ENCODE results near the gene POGLUT2. TPM values are rescaled to one million over a fixed set of nuclear protein-coding genes. Genes with fewer than 3 reads are reported as not detected.
A peak's percentile ranks its signal among the peaks of the same experiment; 100 is the strongest.

Gene POGLUT2
- 5.8 TPM for total RNA-seq (2021; ENCODE audit: unreplicated experiment)
- polyA plus RNA-seq (2012; ENCODE audit: insufficient read length), result 5.4 TPM
- Bru-seq, nascent RNA, result percentile 38 among the genes with signal in this experiment
- BruChase-seq, experiment 1, labeled RNA remaining after a 2-hour chase, result percentile 45 among the genes with signal in this experiment
- percentile 51 among the genes with signal in this experiment for BruChase-seq, experiment 2, labeled RNA remaining after a 6-hour chase
- long read RNA-seq, transcript KDELC1-201 (10 exons, 2,060 nt), result major isoform, 7 of 10 reads
- long read RNA-seq, partial matches to known transcripts, result 2 of 10 reads
- long read RNA-seq, other reads (novel, unspliced or antisense), result 1 of 10 reads

- Histone ChIP-seq H3K36me3 (ENCODE audit: control insufficient read depth, insufficient read depth, low read length) (no peaks in the 10 kb centered on the region; the same call in 1 of the 2 replicates), H3K27me3 (ENCODE audit: control insufficient read depth, insufficient read depth, low read length) (no peaks in the 10 kb centered on the region), H3K4me1 (ENCODE audit: control insufficient read depth, insufficient read depth, low read length) (no peaks in the 10 kb centered on the region), H3K4me3 (ENCODE audit: low read depth in 2 of 2, low read length in 2 of 2) (peak within 1 kb of the TSS; percentile 63 to 81), H3K27ac (ENCODE audit: low read length) (peak within 1 kb of the TSS; percentile 68), H3K9me3 (ENCODE audit: control insufficient read depth, insufficient read depth, low read depth, low read length) (no peaks in the 10 kb centered on the region)
- intact Hi-C loops (cut with micrococcal nuclease; ENCODE audit: unreplicated experiment), result no loop called here
- peak; percentile 52 for DNase-seq (ENCODE audit: low read depth, low spot score)
- no peak for TF ChIP-seq REST (IDR thresholded peaks at IDR 0.05; ENCODE audit: insufficient read depth in 1 of 2, low read depth in 2 of 2, low read length in 1 of 2)
- no peak for TF ChIP-seq SIN3A (IDR thresholded peaks at IDR 0.05; ENCODE audit: borderline replicate concordance, insufficient read depth, low read depth, low read length)
- no peak for TF ChIP-seq CTCF (IDR thresholded peaks at IDR 0.05)
- TF ChIP-seq POLR2AphosphoS5 (IDR thresholded peaks at IDR 0.05; ENCODE audit: low read depth, low read length), result no peak
- TF ChIP-seq TCF7L2 (IDR thresholded peaks at IDR 0.05; ENCODE audit: low read depth, low read length), result no peak
- no TSS peak for BruUV-seq (replicated peaks)
- ChIA-PET CTCF (no interaction called here), POLR2A (no interaction called here)
- peak; percentile 97 for ATAC-seq
- in situ Hi-C loops (cut with HindIII; ENCODE audit: low pct_unique_long_range_greater_than_20kb, low sequenced_read_pairs), result no loop called here
Measured at GRCh38 chr13:102798581-102799425, at the start of gene POGLUT2, which contains the start of gene BIVM. Gene POGLUT2, minus strand, starts transcription at chr13:102798976. Its CDS starts 306 bp downstream, at chr13:102798670. Gene BIVM, plus strand, starts transcription at chr13:102799119. Its CDS starts 8,149 bp downstream, at chr13:102807268.

GRCh38 chr13:102847272-102848234 lies 48.8 kb upstream of the POGLUT2 start:
- H3K27me3 ChIP-seq (ENCODE audit: control insufficient read depth, insufficient read depth, low read length), result no peaks in the 10 kb centered on the region
- DNase-seq (ENCODE audit: low read depth, low spot score), result no peak
- POLR2A ChIA-PET, result no interaction called here
- H3K36me3 ChIP-seq (ENCODE audit: control insufficient read depth, insufficient read depth, low read length), result peaks cover 8% of the 10 kb centered on the region; the same call in 1 of the 2 replicates
- H3K4me1 ChIP-seq (ENCODE audit: control insufficient read depth, insufficient read depth, low read length), result peaks cover 7% of the 10 kb centered on the region
- H3K27ac ChIP-seq (ENCODE audit: low read length), result peak overlapping the region; percentile 91
- in situ Hi-C loops (cut with HindIII; ENCODE audit: low pct_unique_long_range_greater_than_20kb, low sequenced_read_pairs) (no loop called here), intact Hi-C loops (cut with micrococcal nuclease; ENCODE audit: unreplicated experiment) (loop anchor here (1.0 to 2.0 kb wide), 2 partner anchors 121 to 267 kb away; no protein-coding TSS in a partner anchor)
- peak; percentile 63 for TF ChIP-seq CTCF (IDR thresholded peaks at IDR 0.05)
- no peak for TF ChIP-seq REST (IDR thresholded peaks at IDR 0.05; ENCODE audit: insufficient read depth in 1 of 2, low read depth in 2 of 2, low read length in 1 of 2)
- CTCF ChIA-PET, result no interaction called here
- H3K4me3 ChIP-seq (ENCODE audit: low read depth in 2 of 2, low read length in 2 of 2), result peak overlapping the region; percentile 93 to 97
- BruUV-seq (replicated peaks), result TSS peak; percentile 74
- H3K9me3 ChIP-seq (ENCODE audit: control insufficient read depth, insufficient read depth, low read depth, low read length), result no peaks in the 10 kb centered on the region
- ATAC-seq, result no peak
